ENCODE data around the gene THOC7. TPM values are rescaled to one million over a fixed set of nuclear protein-coding genes. Genes with fewer than 3 reads are reported as not detected.
A peak's percentile ranks its signal among the peaks of the same experiment; 100 is the strongest.

Gene THOC7
- polyA plus RNA-seq, 5 donors, result 70.9 to 91.9 (median 78.4) TPM

DNA sequence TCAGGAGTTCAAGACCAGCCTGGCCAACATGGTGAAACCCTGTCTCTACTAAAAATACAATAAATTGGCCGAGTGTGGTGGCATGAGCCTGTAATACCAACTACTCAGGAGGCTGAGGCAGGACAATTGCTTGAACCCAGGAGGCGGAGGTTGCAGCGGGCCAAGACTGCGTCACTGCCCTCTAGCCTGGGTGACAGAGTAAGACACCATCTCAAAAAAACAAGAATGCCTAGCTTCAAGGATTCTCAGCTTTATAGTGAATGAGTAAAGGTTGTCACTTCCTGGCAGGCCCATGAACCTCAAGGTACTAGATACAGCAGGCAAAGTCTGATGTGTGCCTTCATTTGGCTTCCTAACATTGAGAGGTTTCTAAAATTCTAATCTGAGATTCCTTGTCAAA is 14.4 kb downstream of the THOC7 start:
- DNase-seq, result no peak

- no peak for DNase-seq
These were observed 15.7 kb downstream of the THOC7 start for GRCh38 chr3:63847718-63848450.

DNA sequence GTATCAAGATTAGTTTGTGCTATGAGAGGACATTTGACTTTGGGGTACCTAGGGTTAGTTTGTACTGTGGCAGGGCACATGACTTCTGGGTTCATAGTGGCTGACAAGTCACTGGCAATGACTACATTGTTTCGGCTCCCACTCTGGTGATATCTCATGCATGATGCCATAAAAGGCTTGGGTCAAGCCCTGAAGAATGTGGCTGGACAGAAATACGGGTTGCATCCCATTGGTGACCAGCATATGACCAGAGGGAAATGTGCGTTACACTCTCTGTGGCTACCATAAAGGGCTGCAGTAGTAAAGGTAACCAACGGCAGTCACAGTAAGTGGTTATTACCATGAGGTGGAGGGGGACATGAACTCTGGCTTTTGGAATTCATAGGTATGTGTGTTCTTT is 18.4 kb downstream of the THOC7 start:
- no peak for DNase-seq

GRCh38 chr3:63842127-63842526 is 21.5 kb downstream of the THOC7 start:
- no peak for DNase-seq

GRCh38 chr3:63841704-63842103 is 21.9 kb downstream of the THOC7 start:
- DNase-seq, result no peak

- DNase-seq, result no peak
These were observed 31.2 kb downstream of the THOC7 start for GRCh38 chr3:63832395-63832794.

DNA sequence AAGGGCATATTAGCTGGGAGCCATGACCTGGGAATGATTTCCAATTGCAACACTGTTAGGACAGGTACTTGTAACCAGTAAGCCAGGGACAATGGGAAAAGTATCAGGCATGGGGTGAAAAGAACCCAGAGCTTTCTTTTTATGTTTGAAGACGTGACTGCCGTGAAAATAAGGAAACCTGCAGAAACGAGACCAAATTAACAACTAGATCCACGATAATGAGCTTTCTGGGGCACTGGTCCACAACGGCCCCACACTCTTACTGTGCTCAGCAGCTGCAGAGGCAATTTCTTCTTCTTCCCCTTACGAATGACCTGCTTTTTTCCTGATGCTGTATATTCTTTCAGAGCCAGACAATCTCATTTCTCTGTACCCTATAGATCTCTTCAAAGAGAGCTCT is 33.1 kb downstream of the THOC7 start:
- DNase-seq, result no peak

DNA sequence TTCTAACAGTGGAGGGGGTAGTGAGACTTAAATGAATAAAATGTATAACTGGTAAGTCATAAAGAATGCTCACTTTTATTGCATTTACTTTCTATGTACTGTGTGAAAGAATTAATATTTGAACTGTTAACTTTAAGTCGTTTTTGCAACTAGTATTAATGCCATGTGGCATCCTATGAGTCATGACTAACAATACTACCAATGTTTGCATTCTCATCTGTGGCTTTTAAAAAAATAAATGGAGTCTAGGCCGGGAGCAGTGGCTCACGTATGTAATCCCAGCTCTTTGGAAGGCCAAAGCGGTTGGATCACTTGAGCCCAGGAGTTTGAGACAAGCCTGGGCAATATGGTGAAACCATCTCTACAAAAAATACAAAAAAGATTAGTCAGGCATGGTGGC is 39.3 kb downstream of the THOC7 start:
- DNase-seq, result no peak

DNA sequence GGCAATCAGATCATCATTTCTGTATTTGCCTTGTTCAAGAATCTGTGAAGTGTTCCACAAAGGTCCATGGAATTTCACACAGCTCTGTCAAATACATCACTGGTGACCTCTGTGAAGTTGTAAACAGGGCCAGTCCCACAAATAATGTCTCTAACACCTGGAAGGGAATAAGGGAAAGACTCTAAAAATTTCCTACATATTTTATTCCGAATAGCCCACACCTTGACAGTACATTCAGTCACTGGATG is 44.5 kb downstream of the THOC7 start, which contains the start of gene C3orf49:
Gene C3orf49 (plus strand): TSS at position 149 of the 248 bp plus-strand sequence. CDS start 173 bp downstream, outside the sequence.
- DNase-seq, result no peak

DNA sequence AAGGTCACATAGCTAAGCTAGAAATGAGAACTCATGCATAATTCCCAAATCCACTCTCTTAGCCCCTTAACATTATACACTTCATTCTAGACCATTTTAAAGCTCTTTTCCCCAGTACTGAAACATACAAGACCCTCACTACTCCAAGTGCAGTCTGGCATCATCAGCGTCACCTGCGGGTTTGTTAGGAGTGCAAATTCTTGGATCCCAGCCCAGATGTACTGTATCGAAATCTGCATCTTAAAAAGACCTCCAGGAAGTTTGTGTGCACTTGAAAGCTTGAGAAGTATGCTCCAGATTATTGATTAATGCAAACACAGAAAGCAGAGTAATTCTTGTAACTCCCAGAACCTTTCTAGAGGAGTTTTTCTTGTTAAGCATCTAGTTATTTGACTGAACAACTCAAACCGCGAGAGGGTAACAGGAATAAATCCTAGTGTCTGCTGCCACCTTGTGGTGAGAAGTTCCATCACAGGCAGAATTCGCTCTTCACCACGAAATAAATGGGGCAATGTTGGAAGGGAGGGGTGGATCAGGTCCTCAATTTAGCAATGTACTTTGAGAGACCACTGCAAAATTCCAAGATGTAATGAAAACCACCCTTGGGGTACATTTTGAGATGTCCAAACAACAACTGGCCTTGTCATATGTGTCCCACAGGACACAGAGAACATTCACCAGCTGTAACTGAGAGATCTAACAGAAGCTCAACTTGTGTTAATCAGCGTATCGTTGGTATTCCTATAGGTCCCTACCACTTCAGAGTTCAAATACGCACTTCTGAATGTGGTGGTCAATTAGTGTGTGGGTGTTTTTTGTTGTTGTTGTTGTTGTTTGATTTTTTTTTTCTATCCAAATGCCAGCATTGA is 45.1 kb downstream of the THOC7 start:
- DNase-seq, result peak; percentile 52 to 63

- DNase-seq, result no peak
These were observed 46.4 kb downstream of the THOC7 start for GRCh38 chr3:63817225-63817624.

DNA sequence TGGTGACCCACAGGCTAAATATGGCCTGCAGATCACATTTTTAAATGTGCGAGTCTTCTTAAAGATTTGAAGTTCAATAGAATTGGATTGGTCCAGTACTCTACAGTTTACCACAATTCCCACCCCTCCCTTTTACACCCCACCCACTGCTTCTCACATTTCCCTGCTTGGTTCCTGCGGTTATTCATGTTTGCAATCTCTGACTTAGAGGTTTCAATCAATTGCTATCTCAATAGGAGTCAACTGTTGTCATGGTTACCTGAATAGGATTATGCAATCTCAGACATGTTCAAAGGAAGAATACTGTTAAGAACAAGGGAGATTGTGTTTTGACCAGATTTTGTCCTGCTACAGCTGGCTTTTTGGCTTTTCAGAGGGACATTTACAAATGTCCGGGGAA is 49.4 kb downstream of the THOC7 start:
- no peak for DNase-seq

- DNase-seq, result no peak
These were observed 54.0 kb downstream of the THOC7 start for GRCh38 chr3:63809607-63810006.

DNA sequence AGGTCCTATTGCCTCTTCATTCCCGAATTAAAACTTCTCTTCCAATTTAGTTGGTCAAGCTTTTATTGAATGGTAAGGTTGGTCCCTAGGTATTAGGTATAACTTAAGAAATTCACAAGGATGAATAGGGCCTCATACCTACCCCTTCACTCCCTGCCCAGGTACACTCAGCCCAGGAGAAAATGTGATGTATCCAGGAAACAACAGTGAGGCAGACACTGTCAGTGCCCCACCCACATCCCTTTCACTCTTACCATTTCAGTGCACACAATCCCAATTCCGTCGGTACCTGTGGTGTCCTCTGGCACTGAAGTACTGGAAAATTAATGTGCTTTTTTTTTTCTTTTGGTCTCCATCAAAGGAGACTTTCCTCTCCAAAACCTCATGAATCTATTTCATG is 55.0 kb downstream of the THOC7 start:
- DNase-seq, result no peak

GRCh38 chr3:63807961-63808565 is 55.5 kb downstream of the THOC7 start:
- no peak for DNase-seq

GRCh38 chr3:63803911-63804310 is 59.7 kb downstream of the THOC7 start:
- DNase-seq, result no peak

GRCh38 chr3:63800097-63800496 is 63.5 kb downstream of the THOC7 start:
- DNase-seq, result no peak

DNA sequence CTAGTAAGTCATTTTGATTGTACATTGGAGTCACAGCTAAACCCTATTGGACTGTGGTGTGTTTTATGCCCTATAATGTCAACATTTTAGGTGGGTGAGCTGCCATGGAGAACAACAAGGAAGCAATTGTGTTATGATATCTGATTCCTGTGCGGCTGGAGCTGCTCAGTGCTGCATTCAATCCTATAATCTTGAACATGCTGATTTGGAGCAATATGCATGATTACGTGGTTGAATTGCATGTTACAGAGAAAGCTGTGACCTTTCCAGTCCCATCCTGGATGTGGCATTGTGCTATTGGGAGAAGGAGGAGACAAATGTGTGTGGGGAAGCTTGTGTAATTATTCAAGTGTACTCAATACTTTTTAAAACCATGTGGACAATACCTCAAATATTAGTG is 64.7 kb downstream of the THOC7 start:
- DNase-seq, result no peak

DNA sequence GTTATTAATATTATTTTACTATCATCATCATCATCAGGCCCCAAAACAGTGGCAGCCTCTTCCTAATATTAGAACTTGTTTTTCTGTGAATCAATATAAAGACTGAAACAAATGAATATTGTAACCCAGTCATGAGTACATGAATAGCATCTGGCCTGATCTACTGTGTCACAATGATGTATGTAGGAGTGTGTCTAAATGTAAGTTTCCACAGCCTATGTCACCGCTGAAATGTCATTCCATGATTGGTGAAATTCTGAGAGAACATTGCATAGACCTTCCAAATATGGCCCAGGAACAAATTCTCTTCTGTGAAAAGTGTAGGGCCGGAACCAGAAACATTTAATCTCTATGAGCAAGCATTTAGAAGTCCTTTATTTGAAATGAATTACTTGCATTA is 65.1 kb downstream of the THOC7 start:
- no peak for DNase-seq

DNA sequence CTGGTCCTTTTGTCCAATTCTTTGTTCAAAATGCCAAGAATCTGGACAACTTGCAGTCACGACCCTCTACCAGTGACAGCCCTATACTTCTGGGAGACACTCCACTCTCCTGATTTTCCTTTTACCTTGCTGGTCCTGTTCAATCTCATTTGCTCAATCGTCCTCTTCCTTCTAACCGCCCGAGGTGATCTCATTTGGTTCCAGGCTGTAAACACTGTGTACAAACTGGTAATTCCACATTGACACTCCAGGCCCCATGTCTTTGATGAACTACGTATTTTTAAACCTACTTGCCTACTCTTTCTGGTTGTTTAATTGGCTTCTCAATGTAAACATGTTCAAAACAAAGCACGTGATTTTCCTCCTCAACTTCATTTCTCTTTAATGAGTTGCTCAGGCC is 68.2 kb downstream of the THOC7 start:
- DNase-seq, result no peak

DNA sequence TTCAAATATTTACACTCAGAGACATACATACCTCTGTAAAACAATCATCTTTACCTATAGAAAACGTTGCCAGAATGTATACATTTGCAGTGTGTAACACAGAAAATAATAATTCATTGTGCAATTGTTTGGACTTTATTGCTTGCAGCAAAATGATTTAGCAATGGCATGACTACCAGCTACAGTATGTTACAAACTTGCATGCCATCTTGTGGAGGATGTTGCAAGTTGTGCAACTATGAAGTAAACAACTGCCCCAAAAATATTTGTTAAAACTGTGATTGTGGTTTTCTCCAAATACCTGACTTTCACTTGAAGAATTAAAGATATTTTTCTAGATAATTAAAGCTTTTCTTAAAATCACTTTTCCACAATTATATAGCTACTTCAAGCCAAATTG is 71.6 kb downstream of the THOC7 start:
- DNase-seq, result no peak

Measured in right lung (tissue), 5 donors.